ENCODE data around the gene DCLK1. TPM values are rescaled to one million over a fixed set of nuclear protein-coding genes. Genes with fewer than 3 reads are reported as not detected.

The DCLK1 gene
- total RNA-seq, 1 donor from 2014 or later, result under 0.01 TPM

GRCh38 chr13:35780613-35781012 is 350.6 kb downstream of the DCLK1 start:
- Histone ChIP-seq H3K27me3 (ENCODE audit: control insufficient read depth, insufficient read depth, low read length) (peaks cover 5% of the 10 kb centered on the region), H3K36me3 (ENCODE audit: control insufficient read depth, insufficient read depth, low read length) (no peaks in the 10 kb centered on the region), H3K4me3 (ENCODE audit: low read depth, low read length) (no peak overlapping the region)
- DNase-seq (ENCODE audit: low read depth) (no peak), FAIRE-seq (no peak)
- TF ChIP-seq CTCF (IDR thresholded peaks at IDR 0.05; ENCODE audit: insufficient read depth, low read length, severe bottlenecking), result no peak

GRCh38 chr13:35771898-35772297 is 359.3 kb downstream of the DCLK1 start:
- FAIRE-seq (no peak), DNase-seq (ENCODE audit: low read depth) (peak; percentile 90)
- Histone ChIP-seq H3K36me3 (ENCODE audit: control insufficient read depth, insufficient read depth, low read length) (no peaks in the 10 kb centered on the region), H3K27me3 (ENCODE audit: control insufficient read depth, insufficient read depth, low read length) (no peaks in the 10 kb centered on the region), H3K4me3 (ENCODE audit: low read depth, low read length) (no peak overlapping the region)
- TF ChIP-seq CTCF (IDR thresholded peaks at IDR 0.05; ENCODE audit: insufficient read depth, low read length, severe bottlenecking), result no peak

GRCh38 chr13:35770756-35771297 is 360.4 kb downstream of the DCLK1 start:
- H3K36me3 ChIP-seq (ENCODE audit: control insufficient read depth, insufficient read depth, low read length), result no peaks in the 10 kb centered on the region
- H3K27me3 ChIP-seq (ENCODE audit: control insufficient read depth, insufficient read depth, low read length), result no peaks in the 10 kb centered on the region
- H3K4me3 ChIP-seq (ENCODE audit: low read depth, low read length), result no peak overlapping the region
- FAIRE-seq, result no peak
- no peak for DNase-seq (ENCODE audit: low read depth)
- no peak for TF ChIP-seq CTCF (IDR thresholded peaks at IDR 0.05; ENCODE audit: insufficient read depth, low read length, severe bottlenecking)

GRCh38 chr13:35769812-35770211 is 361.4 kb downstream of the DCLK1 start:
- Histone ChIP-seq H3K27me3 (ENCODE audit: control insufficient read depth, insufficient read depth, low read length) (no peaks in the 10 kb centered on the region), H3K36me3 (ENCODE audit: control insufficient read depth, insufficient read depth, low read length) (no peaks in the 10 kb centered on the region), H3K4me3 (ENCODE audit: low read depth, low read length) (no peak overlapping the region)
- DNase-seq (ENCODE audit: low read depth), result no peak
- TF ChIP-seq CTCF (IDR thresholded peaks at IDR 0.05; ENCODE audit: insufficient read depth, low read length, severe bottlenecking), result no peak
- FAIRE-seq, result no peak

- DNase-seq (ENCODE audit: low read depth), result no peak
- H3K4me3 ChIP-seq (ENCODE audit: low read depth, low read length), result no peak overlapping the region
- no peaks in the 10 kb centered on the region for H3K27me3 ChIP-seq (ENCODE audit: control insufficient read depth, insufficient read depth, low read length)
- no peaks in the 10 kb centered on the region for H3K36me3 ChIP-seq (ENCODE audit: control insufficient read depth, insufficient read depth, low read length)
- FAIRE-seq, result no peak
- TF ChIP-seq CTCF (IDR thresholded peaks at IDR 0.05; ENCODE audit: insufficient read depth, low read length, severe bottlenecking), result no peak
These were observed 362.6 kb downstream of the DCLK1 start for GRCh38 chr13:35768551-35768950.

- DNase-seq (ENCODE audit: low read depth), result no peak
- Histone ChIP-seq H3K36me3 (ENCODE audit: control insufficient read depth, insufficient read depth, low read length) (no peaks in the 10 kb centered on the region), H3K4me3 (ENCODE audit: low read depth, low read length) (no peak overlapping the region), H3K27me3 (ENCODE audit: control insufficient read depth, insufficient read depth, low read length) (no peaks in the 10 kb centered on the region)
- no peak for TF ChIP-seq CTCF (IDR thresholded peaks at IDR 0.05; ENCODE audit: insufficient read depth, low read length, severe bottlenecking)
- FAIRE-seq, result peak; percentile 55
These were observed 363.1 kb downstream of the DCLK1 start for GRCh38 chr13:35768073-35768472.
